ENCODE results near the gene CCDC9B.

DNA sequence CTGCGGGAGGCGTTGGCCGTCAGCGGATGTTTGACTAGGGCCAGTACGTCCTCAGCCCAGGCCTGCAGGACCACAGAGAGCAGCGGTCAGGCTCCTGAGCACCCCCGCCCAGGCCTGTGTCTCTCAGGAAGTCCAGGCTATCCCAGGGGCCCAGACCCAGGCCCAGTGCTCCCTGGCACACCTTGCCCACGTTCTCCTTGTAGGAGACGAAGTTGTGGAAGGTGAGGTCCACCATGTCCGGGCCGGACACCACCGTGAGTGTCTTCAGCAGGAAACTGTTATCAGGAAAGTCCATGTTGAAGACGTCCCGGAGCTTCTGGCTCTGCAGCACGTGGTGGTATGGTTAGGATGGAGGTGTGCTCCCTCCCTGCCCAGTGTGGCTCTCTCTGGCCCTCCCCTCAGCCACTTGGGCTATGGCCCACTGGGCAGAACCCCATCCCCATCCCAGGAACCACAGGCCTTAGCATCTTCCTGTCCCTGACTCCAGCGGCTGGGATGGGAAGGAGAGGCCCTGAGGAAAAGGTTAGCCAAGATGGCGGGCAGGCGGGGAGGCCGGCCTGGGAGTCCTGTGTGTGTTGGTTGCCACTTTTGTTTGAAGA is 38.4 kb downstream of the CCDC9B start:
- TF ChIP-seq EZH2 (IDR thresholded peaks at IDR 0.05; ENCODE audit: insufficient read depth, poor library complexity, severe bottlenecking) (no peak), EZH2phosphoT487 (IDR thresholded peaks at IDR 0.05; ENCODE audit: insufficient read depth, low read depth) (no peak)

All from GM23248 (cell line).